ENCODE data around the gene ATP6V1B1.

- no peak for TF ChIP-seq CTCF (IDR thresholded peaks at IDR 0.05; ENCODE audit: low read depth, low read length, poor library complexity, severe bottlenecking)
- TF ChIP-seq EZH2phosphoT487 (IDR thresholded peaks at IDR 0.05; ENCODE audit: borderline replicate concordance, low read length), result no peak
These were observed 14.7 kb upstream of the ATP6V1B1 start for GRCh38 chr2:70921031-70921430.

Data from DOHH2 (cell line).